ENCODE results near the gene INPP5A.
A peak's percentile ranks its signal among the peaks of the same experiment; 100 is the strongest.

The INPP5A gene

DNA sequence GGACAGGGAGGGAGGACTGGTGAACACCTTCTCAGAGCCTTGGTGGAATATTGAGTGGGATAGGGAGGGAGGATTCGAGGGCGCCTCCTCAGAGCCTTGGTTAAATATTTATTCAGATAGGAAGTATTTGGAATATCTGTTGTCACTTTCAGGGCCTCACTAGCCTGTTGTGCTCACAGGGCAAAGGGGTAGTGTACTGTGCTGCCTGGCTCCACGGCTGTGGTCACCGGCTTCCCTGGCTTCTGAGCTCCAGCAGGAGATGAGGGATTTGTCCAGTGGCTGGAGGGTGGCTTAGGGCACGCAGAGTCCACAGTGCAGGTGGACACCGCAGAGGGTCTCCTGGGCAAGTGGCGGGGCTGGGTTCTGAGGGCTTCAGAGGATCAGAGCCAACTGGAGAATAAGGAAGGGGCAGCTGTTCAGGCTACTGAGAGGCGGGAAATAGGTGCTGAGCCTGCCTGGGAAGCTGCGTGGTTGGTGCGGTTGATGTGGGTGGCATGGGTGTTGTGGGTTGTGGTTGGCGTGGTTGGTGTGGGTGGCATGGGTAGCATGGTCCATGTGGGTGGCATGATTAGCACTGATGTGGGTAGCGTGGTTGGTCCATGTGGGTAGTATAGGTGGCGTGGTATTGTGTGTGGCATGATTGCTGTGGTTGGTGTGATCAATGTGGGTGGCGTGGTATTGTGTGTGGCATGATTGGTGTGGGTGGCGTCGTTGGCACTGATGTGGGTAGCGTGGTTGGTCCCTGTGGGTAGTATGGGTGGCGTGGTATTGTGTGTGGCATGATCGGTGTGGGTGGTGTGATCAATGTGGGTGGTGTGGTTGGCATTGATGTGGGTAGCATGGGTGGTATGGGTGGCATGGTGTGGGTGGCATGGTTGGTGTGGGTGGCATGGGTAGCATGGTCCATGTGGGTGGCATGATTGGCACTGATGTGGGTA, 16.7 kb downstream of the INPP5A start:
- Histone ChIP-seq H3K79me2 (ENCODE audit: insufficient read depth, low read length) (peaks cover 91% of the 10 kb centered on the region), H3K4me1 (ENCODE audit: insufficient read depth, low read length, poor library complexity, severe bottlenecking) (peaks cover 71% of the 10 kb centered on the region), H3F3A (ENCODE audit: low read depth) (peaks cover 12% of the 10 kb centered on the region), H2AFZ (ENCODE audit: low read length) (no peak overlapping the region), H3K36me3 (ENCODE audit: insufficient read depth, low read length) (no peaks in the 10 kb centered on the region; the same call in 1 of the 2 replicates), H3K4me2 (ENCODE audit: low read depth, low read length, poor library complexity, severe bottlenecking) (peak overlapping the region; percentile 66), H3K4me3 (ENCODE audit: low read length, poor library complexity, severe bottlenecking) (no peak overlapping the region), H4K20me1 (ENCODE audit: insufficient read depth, low read length, poor library complexity, severe bottlenecking) (peaks cover 5% of the 10 kb centered on the region), H3K9me2 (replicated peaks; ENCODE audit: low read depth, low read length) (no peaks in the 10 kb centered on the region), H3K27me3 (ENCODE audit: insufficient read depth, low read length, poor library complexity, severe bottlenecking) (no peaks in the 10 kb centered on the region), H3K9ac (ENCODE audit: low read depth, low read length, poor library complexity, severe bottlenecking) (peak overlapping the region; percentile 42), H3K9me3 (ENCODE audit: insufficient read depth, low read depth, low read length) (no peaks in the 10 kb centered on the region)
- TF ChIP-seq EZH2phosphoT487 (IDR thresholded peaks at IDR 0.05; ENCODE audit: borderline replicate concordance), result no peak
- TF ChIP-seq, protein P1, sequence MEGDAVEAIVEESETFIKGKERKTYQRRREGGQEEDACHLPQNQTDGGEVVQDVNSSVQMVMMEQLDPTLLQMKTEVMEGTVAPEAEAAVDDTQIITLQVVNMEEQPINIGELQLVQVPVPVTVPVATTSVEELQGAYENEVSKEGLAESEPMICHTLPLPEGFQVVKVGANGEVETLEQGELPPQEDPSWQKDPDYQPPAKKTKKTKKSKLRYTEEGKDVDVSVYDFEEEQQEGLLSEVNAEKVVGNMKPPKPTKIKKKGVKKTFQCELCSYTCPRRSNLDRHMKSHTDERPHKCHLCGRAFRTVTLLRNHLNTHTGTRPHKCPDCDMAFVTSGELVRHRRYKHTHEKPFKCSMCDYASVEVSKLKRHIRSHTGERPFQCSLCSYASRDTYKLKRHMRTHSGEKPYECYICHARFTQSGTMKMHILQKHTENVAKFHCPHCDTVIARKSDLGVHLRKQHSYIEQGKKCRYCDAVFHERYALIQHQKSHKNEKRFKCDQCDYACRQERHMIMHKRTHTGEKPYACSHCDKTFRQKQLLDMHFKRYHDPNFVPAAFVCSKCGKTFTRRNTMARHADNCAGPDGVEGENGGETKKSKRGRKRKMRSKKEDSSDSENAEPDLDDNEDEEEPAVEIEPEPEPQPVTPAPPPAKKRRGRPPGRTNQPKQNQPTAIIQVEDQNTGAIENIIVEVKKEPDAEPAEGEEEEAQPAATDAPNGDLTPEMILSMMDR (conservative IDR thresholded peaks at IDR 0.05; ENCODE audit: low read length), result no peak

DNA sequence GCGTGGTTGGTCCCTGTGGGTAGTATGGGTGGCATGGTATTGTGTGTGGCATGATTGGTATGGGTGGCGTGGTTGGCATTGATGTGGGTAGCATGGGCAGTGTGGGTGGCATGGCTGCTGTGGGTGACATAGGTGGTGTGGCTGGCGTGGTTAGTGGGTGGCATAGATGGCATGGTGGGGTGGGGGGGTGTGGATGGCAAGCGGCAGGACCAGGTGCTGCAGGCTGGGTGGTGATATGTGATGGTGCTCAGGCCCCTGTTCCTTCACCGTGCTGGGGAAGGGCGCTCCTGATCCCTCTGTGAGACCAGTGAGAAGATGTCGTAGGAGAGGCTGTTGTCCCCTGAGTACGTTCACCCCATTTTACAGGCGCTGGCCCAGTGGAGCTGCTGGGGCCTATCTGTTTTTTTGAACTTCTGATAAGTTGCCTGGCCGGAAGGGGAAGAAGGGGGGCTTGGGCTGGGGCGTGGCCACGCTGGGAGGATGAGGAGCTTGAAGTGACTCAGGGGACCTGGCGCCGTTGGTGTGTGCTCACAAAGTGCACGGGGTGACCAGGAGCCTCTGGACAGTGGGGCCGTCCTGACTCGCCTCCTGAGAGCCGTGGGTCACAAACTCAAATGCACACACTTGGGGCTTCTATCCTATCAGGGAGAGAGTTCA, 17.5 kb downstream of the INPP5A start:
- H3K4me3 ChIP-seq (ENCODE audit: low read length, poor library complexity, severe bottlenecking), result peak overlapping the region; percentile 39
- no peak for TF ChIP-seq EZH2phosphoT487 (IDR thresholded peaks at IDR 0.05; ENCODE audit: borderline replicate concordance)
- TF ChIP-seq, protein P1 (conservative IDR thresholded peaks at IDR 0.05; ENCODE audit: low read length), result no peak
- H3K4me1 ChIP-seq (ENCODE audit: insufficient read depth, low read length, poor library complexity, severe bottlenecking), result peaks cover 71% of the 10 kb centered on the region
- H3F3A ChIP-seq (ENCODE audit: low read depth), result peaks cover 12% of the 10 kb centered on the region
- no peaks in the 10 kb centered on the region; the same call in 1 of the 2 replicates for H3K36me3 ChIP-seq (ENCODE audit: insufficient read depth, low read length)
- H3K9me3 ChIP-seq (ENCODE audit: insufficient read depth, low read depth, low read length), result no peaks in the 10 kb centered on the region
- H3K9ac ChIP-seq (ENCODE audit: low read depth, low read length, poor library complexity, severe bottlenecking), result peak overlapping the region; percentile 57
- no peaks in the 10 kb centered on the region for H3K9me2 ChIP-seq (replicated peaks; ENCODE audit: low read depth, low read length)
- peak overlapping the region; percentile 66 for H3K4me2 ChIP-seq (ENCODE audit: low read depth, low read length, poor library complexity, severe bottlenecking)
- peaks cover 5% of the 10 kb centered on the region for H4K20me1 ChIP-seq (ENCODE audit: insufficient read depth, low read length, poor library complexity, severe bottlenecking)
- no peaks in the 10 kb centered on the region for H3K27me3 ChIP-seq (ENCODE audit: insufficient read depth, low read length, poor library complexity, severe bottlenecking)
- no peak overlapping the region for H2AFZ ChIP-seq (ENCODE audit: low read length)
- H3K79me2 ChIP-seq (ENCODE audit: insufficient read depth, low read length), result peaks cover 91% of the 10 kb centered on the region

DNA sequence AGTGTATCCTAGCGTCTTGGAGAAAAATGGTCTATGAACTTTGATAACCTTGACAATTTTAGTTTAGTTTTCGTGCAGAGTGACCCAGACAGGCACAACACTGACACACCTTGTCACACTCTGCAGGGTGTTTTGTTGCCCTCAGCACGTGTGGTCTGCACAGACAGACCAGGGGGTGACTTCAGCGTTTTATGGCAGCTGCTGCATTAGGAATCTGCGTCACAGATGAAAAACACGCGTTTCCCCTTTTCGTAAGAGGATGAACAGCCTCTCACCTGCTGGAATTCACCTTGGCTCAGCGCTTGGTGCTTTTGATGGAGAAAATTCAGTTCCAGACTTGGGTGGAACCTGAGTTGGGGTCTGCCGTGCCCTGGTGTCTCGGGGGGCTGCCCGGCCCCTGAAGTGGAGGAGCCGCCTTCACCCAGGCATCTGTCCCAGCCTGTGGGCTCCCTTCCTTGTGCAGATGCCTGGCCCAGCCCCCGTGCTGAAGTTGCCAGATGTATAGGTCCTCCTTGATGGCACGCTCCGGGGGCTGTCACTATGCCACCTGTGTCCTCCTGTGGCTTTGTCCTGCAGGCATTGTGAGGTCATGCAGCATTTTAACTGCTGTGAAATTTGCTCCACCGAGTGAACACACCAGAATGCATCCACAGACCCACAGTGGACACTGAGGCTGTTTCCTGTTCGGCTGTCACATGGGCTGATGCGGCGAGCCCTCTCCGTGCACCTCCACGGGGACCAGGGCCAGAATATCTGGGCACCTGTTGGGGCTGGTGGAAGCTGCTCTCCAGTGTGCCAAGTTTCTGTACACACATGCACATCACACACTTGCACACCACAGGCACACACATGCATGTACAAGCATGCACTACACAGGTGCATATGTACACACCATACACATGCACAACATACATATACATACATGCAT, 18.3 kb downstream of the INPP5A start:
- Histone ChIP-seq H4K20me1 (ENCODE audit: insufficient read depth, low read length, poor library complexity, severe bottlenecking) (peaks cover 5% of the 10 kb centered on the region), H3F3A (ENCODE audit: low read depth) (peaks cover 4% of the 10 kb centered on the region), H3K4me2 (ENCODE audit: low read depth, low read length, poor library complexity, severe bottlenecking) (peak overlapping the region; percentile 66), H3K79me2 (ENCODE audit: insufficient read depth, low read length) (peaks cover 92% of the 10 kb centered on the region), H3K36me3 (ENCODE audit: insufficient read depth, low read length) (no peaks in the 10 kb centered on the region; the same call in 1 of the 2 replicates), H3K4me1 (ENCODE audit: insufficient read depth, low read length, poor library complexity, severe bottlenecking) (peaks cover 71% of the 10 kb centered on the region), H3K9me3 (ENCODE audit: insufficient read depth, low read depth, low read length) (no peaks in the 10 kb centered on the region), H3K4me3 (ENCODE audit: low read length, poor library complexity, severe bottlenecking) (peak overlapping the region; percentile 39), H2AFZ (ENCODE audit: low read length) (no peak overlapping the region), H3K27me3 (ENCODE audit: insufficient read depth, low read length, poor library complexity, severe bottlenecking) (no peaks in the 10 kb centered on the region), H3K9me2 (replicated peaks; ENCODE audit: low read depth, low read length) (no peaks in the 10 kb centered on the region), H3K9ac (ENCODE audit: low read depth, low read length, poor library complexity, severe bottlenecking) (peak overlapping the region; percentile 57)
- no peak for TF ChIP-seq EZH2phosphoT487 (IDR thresholded peaks at IDR 0.05; ENCODE audit: borderline replicate concordance)
- TF ChIP-seq, protein P1 (conservative IDR thresholded peaks at IDR 0.05; ENCODE audit: low read length), result no peak

Data from Loucy (cell line).